HG03571 (cell line): ENCODE results near the gene TSPY1.
"Not testable (repeated sequence)": the region's sequence is repeated elsewhere in the genome, so short reads cannot be mapped to it uniquely, and the experiment has no call there.

Experiments used
- ATAC-seq: cut with Tn5 transposase; IDR thresholded peaks from one replicate; pipeline ENCODE4 v1.9.1; 2021; ENCODE audit not compliant: unreplicated experiment

The TSPY1 gene, protein sequence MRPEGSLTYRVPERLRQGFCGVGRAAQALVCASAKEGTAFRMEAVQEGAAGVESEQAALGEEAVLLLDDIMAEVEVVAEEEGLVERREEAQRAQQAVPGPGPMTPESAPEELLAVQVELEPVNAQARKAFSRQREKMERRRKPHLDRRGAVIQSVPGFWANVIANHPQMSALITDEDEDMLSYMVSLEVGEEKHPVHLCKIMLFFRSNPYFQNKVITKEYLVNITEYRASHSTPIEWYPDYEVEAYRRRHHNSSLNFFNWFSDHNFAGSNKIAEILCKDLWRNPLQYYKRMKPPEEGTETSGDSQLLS

DNA sequence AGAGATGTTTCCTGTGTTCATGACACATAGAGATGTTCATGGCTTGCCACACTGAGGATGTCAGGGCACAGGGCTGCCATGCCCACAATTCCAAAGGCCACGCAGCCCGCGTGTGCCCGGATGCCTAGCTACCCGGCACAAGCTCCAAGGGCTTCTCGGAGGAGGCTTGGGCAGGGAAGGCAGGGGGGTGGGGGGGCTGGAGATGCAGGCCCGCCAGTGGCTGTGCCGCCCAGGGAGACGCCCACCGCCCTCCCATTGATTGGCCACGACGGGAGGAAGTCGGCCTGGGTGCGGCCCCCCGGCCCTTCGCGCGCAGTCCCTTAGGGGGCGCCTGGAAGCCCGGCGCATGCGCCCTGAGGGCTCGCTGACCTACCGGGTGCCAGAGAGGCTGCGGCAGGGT lies at the start of gene TSPY1:
TSPY1 (plus strand) TSS at position 301 of the 400 bp plus-strand sequence; CDS start at position 347, 46 bp downstream.
- ATAC-seq: not testable (repeated sequence)

DNA sequence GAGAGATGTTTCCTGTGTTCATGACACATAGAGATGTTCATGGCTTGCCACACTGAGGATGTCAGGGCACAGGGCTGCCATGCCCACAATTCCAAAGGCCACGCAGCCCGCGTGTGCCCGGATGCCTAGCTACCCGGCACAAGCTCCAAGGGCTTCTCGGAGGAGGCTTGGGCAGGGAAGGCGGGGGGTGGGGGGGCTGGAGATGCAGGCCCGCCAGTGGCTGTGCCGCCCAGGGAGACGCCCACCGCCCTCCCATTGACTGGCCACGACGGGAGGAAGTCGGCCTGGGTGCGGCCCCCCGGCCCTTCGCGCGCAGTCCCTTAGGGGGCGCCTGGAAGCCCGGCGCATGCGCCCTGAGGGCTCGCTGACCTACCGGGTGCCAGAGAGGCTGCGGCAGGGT lies 20.2 kb downstream of the TSPY1 start, which contains the start of gene TSPY9:
TSPY9 (plus strand) TSS at position 301 of the 400 bp plus-strand sequence; CDS start at position 347, 46 bp downstream.
- not testable (repeated sequence) for ATAC-seq

DNA sequence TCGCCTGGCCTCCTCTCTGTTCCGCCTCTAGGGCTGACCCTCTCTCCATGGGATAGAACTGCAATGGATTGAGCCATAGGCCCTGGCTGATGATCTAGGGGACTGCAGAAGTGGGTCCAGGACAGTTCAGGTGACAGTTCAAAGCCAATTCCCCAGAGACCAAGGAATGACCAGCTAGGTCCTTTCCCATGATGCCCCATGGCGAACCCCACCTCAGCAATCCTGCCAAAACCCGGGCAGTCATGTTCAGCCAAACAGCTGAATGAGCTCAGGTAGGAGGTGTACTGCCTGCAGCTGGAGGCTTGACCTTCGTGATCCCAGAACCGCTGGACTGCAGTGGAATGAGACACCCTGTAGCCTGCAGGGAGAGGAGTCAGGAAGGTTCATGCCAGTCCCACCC lies 37.6 kb downstream of the TSPY1 start:
- not testable (repeated sequence) for ATAC-seq

DNA sequence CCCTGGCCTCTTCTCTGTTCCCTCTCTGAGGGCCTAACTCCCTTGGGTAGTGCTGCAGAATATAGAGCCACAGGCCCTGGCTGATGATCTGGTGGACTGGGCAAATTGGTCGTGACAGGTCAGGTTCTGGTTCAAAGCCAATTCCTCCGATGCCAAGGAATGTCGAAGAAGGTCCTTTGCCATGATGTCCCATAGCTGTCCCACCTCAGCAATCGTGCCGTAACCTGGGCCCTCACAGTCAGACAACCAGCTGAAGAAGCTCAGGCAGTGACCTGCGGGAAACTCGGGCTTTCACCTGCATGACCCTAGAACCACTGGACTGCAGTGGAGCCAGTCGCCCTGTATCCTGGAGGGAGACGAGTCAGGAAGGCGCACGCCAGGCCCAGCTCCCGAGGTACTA lies 49.5 kb downstream of the TSPY1 start:
- ATAC-seq: not testable (repeated sequence)
